NCI-H446 treated with DMSO at 0.1 percent for 48 hours (cell line): ENCODE measurements around the gene SMPD2.

Experiments
- DNase-seq: peaks from one replicate; lab custom pipeline; 2025; lab: John Stamatoyannopoulos, UW

The SMPD2 gene

DNA sequence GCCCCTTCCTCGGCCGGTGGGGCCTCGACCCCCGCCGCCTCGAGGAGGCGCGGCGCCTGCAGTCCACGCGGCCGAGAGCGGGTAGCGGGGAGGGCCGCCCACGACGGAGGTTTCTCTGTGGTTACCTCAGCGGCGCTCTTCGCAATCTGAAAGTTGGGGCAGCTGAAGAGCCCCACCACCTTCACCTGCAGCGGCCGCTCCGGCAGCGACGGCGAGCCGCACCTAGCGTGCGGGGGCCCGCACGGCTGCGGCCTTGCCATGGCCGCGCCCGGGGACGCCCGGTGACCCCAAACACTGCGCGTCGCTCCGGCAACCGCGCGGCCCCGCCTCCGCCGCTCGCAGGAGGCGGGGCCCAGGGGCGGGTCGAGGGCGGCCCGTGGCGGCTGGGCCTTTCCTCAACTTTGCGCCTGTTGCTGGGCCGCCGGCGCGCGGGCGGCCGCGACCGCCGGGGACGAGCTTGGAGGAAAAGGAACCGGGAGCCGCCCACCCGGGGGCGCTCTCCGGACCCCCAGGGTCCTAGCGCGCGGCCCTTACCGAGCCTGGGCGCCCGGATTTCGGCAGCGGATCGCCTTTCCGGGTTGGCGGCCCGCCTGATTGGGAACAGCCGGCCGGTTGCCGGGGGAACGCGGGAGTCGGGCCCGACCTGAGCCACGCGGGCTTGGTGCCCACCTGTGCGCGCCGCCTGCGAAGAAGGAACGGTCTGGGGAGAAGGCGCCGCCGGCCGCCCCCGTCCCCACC lies at the start of gene SMPD2, which contains the start of gene PPIL6:
Gene SMPD2 (plus strand): TSS at position 394 of the 738 bp plus-strand sequence. CDS start 398 bp downstream, outside the sequence.
Gene PPIL6 (minus strand): TSS at position 298 of the 738 bp plus-strand sequence. CDS start 38 bp downstream, at position 260.
- DNase-seq = peak; percentile 50

DNA sequence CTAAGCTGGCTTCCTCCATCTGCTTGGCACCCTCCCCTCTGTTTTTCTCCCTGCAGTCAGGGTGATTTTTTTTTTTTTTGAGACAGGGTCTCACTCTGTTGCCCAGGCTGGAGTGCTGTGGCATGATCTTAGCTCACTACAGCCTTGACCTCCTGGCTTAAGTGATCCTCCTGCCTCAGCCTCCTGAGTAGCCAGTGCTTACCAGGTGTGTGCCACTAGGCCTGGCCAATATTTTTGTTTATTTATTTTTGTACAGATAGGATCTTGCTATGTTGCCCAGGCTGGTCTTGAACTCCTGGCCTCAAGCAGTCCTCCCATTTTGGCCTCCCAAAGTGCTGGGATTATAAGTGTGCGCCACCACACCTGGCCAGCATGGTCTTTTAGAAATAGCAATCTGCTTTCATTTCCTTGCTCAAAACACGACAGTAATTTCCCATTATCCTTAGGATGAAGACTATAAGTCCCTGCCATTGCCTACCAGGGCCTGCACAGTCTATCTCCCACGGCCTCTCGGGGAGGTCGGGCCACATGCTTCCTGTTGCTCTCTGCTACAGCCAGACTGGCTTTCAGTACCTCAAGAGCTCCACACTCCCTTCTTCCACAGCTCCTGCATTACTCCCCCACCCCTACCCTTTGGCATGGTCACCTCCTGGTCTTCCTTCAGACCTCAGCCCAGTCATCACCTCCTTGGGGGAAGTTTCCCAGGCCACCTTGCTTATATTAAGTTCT lies 47.2 kb upstream of the SMPD2 start:
- no peak for DNase-seq

DNA sequence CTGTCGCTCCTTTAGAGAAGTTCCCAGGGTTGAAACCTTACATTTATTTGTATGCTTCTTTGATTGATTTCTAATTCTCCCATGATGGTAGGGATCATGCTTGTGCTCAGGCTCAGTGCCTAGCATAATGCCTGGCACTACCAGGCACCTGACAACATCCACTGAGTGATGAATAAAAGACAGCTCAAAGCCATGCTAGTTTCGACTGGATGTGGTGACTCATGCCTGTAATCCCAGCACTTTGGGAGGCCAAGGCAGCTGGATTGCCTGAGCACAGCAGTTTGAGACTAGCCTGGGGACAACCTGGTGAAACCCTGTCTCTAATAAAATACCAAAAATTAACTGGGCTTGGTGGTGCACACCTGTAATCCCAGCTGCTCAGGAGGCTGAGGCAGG lies 46.6 kb upstream of the SMPD2 start:
- no peak for DNase-seq

DNA sequence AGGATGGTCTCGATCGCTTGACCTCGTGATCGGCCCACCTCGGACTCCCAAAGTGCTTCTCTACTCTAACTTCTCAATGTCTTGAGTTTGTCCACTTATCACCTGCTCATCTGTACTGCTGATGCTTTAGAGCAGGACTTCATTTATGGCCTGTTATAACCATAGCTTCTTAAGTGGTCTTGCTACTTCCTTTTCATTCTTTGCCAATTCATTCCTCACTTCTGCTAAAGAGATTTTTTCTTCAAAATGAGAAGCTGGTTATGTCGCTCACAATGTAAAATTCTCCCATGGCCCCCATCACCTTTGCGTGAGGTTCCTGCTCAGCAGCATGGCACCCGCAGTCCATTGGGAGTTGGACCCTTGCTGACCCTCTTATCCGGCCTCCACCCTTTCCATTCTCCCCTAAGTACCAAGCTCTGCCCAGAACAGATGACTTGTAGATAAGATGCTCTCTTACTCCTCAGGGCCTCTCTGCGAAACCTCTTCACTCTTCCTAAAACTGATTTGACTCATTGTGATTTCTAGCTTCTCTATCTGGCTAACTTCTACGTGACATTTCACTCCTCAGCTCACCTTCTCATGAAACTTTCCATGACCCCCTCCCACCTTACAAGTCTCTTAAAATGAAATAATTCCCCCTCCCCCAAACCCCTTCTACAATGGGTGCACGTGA lies 44.3 kb upstream of the SMPD2 start:
- DNase-seq = no peak

- no peak for DNase-seq
These were observed 43.5 kb upstream of the SMPD2 start for GRCh38 chr6:109397020-109397419.

GRCh38 chr6:109406196-109406595 lies 34.3 kb upstream of the SMPD2 start:
- DNase-seq = no peak

DNA sequence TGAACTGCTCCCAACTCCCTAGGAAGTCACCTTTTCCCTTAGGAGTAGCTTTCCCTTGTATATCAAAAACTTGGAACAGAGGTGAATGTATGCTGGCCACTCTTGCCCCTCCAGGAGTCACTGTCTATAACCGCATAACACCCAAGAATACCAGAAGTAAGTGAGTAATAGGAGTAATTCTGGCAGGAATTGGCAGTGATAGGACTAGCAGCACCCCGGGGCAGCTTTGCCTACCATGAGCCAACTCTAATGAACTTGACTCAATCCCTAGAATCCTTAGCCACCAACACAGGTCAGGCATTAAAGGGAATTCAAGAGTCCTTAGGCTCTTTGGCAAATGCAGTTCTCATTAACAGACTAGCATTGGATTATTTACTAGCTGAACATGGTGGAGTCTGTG lies 29.5 kb upstream of the SMPD2 start:
- DNase-seq = no peak

- no peak for DNase-seq
These were observed 22.9 kb upstream of the SMPD2 start for GRCh38 chr6:109417646-109418045.

DNA sequence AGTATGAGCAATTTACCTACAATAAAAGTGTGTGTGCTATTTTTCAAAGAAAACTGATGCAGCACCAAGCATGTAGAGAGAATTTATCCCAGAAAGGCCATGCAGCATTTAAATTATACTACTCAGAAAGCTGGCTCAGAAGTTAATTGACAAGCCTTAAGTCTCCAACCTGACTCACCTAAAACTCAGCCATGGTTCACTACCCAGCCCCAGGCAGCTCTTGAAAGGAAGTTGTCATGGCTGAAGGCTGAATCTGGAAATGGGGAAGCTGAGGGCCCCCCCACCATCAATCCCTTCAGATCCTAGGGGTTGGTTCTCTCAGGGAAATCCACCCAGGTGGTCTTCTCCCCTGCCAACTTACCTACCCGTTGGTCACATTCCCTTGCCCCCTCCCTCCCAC lies 19.8 kb upstream of the SMPD2 start:
- DNase-seq = no peak

DNA sequence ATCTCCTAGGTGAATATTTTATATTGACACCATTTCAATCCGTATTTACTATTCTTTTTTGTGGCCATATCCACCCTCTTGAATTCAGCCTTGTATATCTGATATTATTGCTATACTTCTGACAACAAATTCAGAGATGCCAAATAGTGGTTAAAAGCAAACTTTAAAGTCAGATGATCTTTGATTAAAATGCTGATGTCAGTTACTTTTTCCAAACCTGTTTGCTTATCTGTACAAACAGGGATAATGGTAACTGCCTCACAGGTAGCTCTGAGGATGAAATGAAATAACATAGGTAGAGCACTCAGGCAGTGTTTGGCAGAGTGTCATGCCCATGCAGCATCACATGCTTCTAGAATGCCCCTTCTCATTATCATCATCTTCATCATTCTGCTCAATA lies 19.3 kb upstream of the SMPD2 start:
- no peak for DNase-seq

DNA sequence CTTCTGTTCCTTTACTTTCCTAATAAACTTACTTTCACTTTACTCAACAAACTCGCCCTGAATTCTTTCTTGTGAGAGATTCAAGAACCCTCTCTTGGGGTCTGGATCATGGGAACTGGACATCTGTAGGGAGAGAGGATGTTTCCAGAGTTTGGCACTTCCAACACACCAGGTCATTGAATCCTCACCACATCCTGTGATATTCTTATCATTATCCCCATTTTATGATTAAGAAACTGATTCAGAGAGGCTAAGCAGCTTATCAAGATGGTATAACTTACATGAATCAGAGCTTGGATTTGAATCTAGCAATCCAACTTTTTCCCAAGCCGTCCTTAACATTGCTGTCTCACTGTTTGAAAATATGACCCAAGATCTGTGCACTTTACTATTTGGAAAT lies 15.6 kb upstream of the SMPD2 start:
- DNase-seq = no peak

DNA sequence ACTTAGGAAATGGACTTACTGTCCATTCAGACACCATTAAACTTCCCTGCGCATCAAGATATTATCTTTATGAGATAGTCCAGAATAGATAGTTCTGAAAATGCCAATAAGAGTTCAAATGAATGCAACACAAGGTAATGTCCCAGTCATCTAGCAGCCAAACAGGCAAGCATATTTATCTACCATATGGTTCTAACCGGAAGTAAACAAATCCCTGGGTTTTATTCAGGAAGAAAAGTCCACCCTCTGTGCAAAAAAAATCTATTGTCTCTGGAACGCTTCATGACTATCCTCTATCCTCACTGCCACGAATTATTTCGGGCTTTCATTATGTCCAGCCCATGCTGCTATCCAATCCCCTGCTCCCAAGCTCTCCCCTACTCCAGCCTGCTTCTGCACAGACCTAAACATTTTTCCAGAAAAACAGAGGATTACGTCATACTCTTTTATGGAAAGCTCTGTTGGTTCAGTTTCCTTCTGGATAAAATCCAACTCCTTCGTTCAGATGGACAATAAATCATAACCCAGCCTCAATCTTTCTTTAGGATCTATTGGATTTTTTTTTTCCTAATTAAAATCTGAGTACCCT lies 11.5 kb upstream of the SMPD2 start:
- DNase-seq = peak; percentile 13

DNA sequence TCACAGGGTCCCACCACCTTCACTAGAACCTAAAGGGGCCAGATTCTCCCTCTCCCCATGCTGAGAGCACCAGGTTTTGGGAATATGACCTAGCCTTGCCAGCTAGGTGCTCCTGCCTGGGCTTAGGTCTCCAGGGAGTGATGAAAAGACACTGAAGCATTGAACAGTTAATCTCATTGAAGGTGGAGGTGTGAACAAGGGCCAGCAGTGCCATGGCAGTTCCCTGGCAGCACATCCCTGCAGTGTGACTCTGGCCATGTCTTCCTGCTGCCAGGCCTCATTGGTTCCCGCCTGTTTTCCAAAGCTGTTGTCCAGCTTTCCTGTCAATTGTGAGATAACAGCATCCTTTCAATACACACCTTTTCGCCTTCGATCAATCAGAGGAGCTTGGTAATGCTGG lies 11.0 kb upstream of the SMPD2 start:
- no peak for DNase-seq

DNA sequence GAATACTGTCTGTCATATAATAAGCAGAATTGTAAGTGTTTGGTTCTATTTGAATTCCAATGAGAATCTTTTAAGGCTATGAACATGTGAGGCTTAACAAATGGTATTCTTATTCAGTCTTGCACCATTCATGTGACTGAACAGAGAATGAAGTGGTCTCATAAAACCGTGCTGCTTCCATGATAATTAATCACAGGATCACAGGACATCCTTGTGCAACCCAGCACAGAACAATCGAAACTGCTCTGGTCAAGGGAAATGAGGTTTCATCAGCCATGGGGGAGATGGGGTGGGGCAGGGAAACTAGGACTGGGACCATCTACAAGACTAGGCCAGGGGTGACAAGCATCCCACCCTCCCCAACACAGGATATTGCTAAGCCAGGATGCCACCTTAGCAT lies 6.1 kb upstream of the SMPD2 start:
- no peak for DNase-seq

- no peak for DNase-seq
These were observed 4.5 kb upstream of the SMPD2 start for GRCh38 chr6:109436041-109436440.

DNA sequence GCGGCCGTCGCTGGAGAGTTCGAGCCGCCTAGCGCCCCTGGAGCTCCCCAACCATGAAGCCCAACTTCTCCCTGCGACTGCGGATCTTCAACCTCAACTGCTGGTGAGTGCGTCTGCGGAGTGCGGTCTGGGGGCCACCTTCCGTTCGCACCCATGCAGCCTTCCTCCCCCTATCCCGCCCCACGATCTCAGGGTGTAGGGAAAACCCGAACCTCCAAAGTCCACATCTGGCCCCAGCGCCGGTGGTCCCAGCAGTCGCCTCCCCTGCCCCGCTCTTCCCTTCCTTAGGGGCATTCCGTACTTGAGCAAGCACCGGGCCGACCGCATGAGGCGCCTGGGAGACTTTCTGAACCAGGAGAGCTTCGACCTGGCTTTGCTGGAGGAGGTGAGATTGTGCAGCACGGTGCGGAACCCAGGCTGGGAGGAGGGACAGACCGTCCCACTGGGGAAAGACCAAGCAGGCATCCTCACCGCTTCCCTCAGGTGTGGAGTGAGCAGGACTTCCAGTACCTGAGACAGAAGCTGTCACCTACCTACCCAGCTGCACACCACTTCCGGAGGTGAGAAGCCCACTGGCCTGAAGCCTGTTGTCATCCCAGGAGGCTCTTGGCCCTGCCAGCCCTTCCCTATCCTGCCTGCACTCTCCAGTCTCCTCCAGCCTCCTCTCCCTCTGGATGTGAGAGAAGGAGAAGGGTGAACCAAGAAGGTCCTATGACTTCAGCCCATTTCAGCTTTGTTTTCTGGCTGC lies 719 bp downstream of the SMPD2 start:
- DNase-seq = no peak

DNA sequence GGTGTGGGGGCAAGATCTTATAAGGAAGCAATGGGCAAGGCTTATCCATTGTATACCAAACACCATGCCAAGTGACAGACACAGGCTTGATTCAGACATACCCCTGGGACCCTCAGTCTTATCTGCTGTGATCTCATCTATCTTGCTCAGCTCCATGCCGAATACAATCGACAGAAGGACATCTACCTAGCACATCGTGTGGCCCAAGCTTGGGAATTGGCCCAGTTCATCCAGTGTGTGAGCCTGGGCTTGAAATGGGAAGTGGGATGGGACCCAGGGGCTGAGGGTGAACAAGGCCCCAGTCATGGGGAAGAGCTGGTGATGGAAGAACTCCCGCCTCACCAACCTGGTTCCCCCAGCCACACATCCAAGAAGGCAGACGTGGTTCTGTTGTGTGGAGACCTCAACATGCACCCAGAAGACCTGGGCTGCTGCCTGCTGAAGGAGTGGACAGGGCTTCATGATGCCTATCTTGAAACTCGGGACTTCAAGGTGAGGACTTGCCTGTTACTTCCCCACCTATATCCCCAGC lies 1.9 kb downstream of the SMPD2 start:
- no peak for DNase-seq

DNA sequence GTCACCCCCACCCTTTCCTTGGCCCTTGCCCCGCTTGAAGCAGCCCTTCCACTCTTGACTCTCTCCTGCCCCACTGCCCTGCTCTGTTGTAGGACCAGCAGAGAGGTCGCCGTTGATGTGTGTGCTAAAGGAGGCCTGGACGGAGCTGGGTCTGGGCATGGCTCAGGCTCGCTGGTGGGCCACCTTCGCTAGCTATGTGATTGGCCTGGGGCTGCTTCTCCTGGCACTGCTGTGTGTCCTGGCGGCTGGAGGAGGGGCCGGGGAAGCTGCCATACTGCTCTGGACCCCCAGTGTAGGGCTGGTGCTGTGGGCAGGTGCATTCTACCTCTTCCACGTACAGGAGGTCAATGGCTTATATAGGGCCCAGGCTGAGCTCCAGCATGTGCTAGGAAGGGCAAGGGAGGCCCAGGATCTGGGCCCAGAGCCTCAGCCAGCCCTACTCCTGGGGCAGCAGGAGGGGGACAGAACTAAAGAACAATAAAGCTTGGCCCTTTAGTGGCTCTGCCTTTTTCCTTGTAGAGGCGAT lies 3.0 kb downstream of the SMPD2 start:
- no peak for DNase-seq

DNA sequence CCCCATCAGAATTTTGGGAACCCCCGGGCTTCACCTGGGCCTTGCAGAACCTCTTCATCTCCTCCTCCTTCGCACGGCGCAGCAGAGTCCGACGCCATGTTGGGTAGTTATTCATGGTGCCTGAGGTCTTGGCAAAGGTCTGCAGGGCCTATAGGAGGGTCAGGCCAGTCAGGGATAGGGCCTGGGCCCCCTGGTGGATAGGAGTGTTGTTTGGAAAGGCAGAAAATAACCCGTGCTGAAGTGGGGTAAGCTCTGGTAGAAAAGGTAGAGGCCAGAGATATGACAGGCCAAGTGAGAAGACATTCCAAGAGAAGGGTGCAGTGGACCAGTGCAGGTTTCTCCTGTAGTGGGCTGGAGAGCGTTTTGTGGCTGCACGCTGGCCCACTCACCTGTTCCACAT lies 4.9 kb downstream of the SMPD2 start:
- no peak for DNase-seq

GRCh38 chr6:109446072-109446471 lies 5.5 kb downstream of the SMPD2 start:
- no peak for DNase-seq

DNA sequence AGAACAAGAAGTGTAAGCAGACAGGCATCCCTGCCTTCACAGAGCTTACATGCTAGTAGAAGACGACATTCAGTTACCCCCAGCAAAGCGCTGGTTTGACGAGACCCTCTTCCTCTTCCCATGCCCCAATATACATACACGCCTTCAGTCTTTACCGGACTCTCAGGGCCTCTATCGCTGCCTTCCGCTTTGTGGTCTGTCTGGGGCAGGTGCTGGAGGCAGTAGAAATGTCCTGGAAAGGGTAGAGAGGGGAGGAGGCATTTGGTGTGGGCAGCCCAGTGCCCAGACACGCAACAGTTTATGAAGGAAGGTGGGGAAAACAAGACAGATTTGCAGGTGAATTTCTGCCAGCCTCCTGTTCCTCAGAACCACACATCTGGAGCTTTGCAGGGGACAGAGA lies 6.0 kb downstream of the SMPD2 start:
- no peak for DNase-seq
